LNCAP (cell line): ENCODE data around the gene NUPR1.

Experiments
- CTCF ChIP-seq: fragments of 450-650 bp; IDR thresholded peaks from 2 replicates; pipeline ENCODE4 v1.5.1; 2017; ENCODE audit warnings: mild to moderate bottlenecking

The NUPR1 gene

GRCh38 chr16:28501258-28502232 is 37.2 kb downstream of the NUPR1 start:
- TF ChIP-seq CTCF, result no peak

- TF ChIP-seq CTCF, result no peak
These were observed 38.9 kb downstream of the NUPR1 start for GRCh38 chr16:28499854-28500253.

GRCh38 chr16:28498666-28499381 is 40.0 kb downstream of the NUPR1 start:
- TF ChIP-seq CTCF, result no peak

GRCh38 chr16:28497861-28498599 is 40.7 kb downstream of the NUPR1 start:
- no peak for TF ChIP-seq CTCF

- TF ChIP-seq CTCF, result no peak
These were observed 41.4 kb downstream of the NUPR1 start for GRCh38 chr16:28497386-28497785.

GRCh38 chr16:28496844-28497243 is 41.9 kb downstream of the NUPR1 start:
- no peak for TF ChIP-seq CTCF
